Measurements from ENCODE around the gene CARTPT. TPM values are rescaled to one million over a fixed set of nuclear protein-coding genes. Genes with fewer than 3 reads are reported as not detected.

Gene CARTPT
- not detected in 3 replicates for total RNA-seq (2021)
- not detected for Bru-seq, nascent RNA
- long read RNA-seq, experiment 1, result 0 reads
- long read RNA-seq, experiment 2, result 0 reads
- long read RNA-seq, experiment 3, result 0 reads

DNA sequence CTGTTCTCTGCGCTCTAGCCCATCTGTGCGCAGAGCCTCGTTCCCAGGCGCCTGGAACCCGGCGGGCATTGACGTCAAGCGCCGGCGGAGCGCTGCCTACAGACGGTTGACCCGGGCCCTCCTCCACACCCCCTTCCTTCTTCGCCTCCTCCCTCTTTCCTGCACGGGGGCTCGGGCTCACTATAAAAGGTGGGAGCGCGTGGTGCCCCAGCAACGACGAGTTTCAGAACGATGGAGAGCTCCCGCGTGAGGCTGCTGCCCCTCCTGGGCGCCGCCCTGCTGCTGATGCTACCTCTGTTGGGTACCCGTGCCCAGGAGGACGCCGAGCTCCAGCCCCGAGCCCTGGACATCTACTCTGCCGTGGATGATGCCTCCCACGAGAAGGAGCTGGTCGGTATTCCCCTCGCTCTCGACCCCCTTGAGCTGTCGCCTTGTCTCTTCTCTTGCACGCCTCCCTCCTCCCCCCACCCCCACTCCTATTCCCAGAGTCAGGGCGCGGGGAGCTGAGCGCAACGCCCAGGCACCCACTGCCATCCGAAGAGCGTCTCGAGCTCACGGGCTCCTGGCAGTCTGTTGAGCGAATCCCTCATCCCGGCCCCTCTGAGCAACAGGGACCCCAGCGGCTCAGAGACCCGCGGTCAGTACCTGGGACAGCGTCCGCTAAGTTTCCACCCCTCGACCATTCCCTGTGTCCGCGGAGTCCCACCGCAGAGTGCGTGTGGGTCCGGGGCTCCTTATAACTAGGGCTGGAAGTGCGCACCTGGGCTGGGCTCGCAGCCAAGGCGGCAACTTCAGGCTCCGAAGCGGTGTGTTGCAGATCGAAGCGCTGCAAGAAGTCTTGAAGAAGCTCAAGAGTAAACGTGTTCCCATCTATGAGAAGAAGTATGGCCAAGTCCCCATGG, at the start of gene CARTPT:
CARTPT (plus strand) TSS at position 213 of the 902 bp plus-strand sequence; CDS start at position 232, 19 bp downstream.
- Mint-ChIP-seq H3K36me3 (no peaks in the 10 kb centered on the region), H3K4me3 (peak within 1 kb of the TSS; percentile 65), H3K27ac (no peak within 1 kb of the TSS), H3K9me3 (no peaks in the 10 kb centered on the region), H3K27me3 (ENCODE audit: low read depth) (peaks cover 77% of the 10 kb centered on the region), H3K4me1 (peaks cover 10% of the 10 kb centered on the region)
- ATAC-seq (peak; percentile 92), DNase-seq (ENCODE audit: low spot score) (peak; percentile 80)
- CTCF ChIA-PET, result interaction anchor here (0.8 to 2.0 kb wide), 8 partner anchors 15 to 118 kb away, joined by 3 to 19 read pairs (median 4); no protein-coding TSS in a partner anchor
- POLR2A ChIA-PET, result interaction anchor here (0.9 kb wide), 1 partner anchor 10 kb away, joined by 3 read pairs; no protein-coding TSS in a partner anchor
- peak; percentile 87 for TF ChIP-seq TEAD4 (CRISPR knock-in tag; IDR thresholded peaks at IDR 0.05)
- TF ChIP-seq, protein P1, sequence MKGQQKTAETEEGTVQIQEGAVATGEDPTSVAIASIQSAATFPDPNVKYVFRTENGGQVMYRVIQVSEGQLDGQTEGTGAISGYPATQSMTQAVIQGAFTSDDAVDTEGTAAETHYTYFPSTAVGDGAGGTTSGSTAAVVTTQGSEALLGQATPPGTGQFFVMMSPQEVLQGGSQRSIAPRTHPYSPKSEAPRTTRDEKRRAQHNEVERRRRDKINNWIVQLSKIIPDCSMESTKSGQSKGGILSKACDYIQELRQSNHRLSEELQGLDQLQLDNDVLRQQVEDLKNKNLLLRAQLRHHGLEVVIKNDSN (CRISPR knock-in tag; IDR thresholded peaks at IDR 0.05), result peak; percentile 25; the same call in 1 of the 2 replicates
- peak; percentile 54; the same call in 1 of the 2 replicates for TF ChIP-seq MYBL2 (CRISPR knock-in tag; IDR thresholded peaks at IDR 0.05)
- peak; percentile 95 for TF ChIP-seq FOXP1 (CRISPR knock-in tag; IDR thresholded peaks at IDR 0.05; ENCODE audit: borderline replicate concordance)
- TF ChIP-seq, protein P2, sequence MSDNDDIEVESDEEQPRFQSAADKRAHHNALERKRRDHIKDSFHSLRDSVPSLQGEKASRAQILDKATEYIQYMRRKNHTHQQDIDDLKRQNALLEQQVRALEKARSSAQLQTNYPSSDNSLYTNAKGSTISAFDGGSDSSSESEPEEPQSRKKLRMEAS (CRISPR knock-in tag; IDR thresholded peaks at IDR 0.05), result peak; percentile 69
- TF ChIP-seq ETV6 (CRISPR knock-in tag; IDR thresholded peaks at IDR 0.05), result peak; percentile 72; the same call in 1 of the 2 replicates
- peak; percentile 39; the same call in 1 of the 2 replicates for TF ChIP-seq SP1 (CRISPR knock-in tag; conservative IDR thresholded peaks at IDR 0.05)
- TF ChIP-seq ZNF416 (CRISPR knock-in tag; IDR thresholded peaks at IDR 0.05), result no peak
- TF ChIP-seq TEAD1 (CRISPR knock-in tag; IDR thresholded peaks at IDR 0.05), result peak; percentile 71; the same call in 1 of the 2 replicates
- TF ChIP-seq, protein P3, sequence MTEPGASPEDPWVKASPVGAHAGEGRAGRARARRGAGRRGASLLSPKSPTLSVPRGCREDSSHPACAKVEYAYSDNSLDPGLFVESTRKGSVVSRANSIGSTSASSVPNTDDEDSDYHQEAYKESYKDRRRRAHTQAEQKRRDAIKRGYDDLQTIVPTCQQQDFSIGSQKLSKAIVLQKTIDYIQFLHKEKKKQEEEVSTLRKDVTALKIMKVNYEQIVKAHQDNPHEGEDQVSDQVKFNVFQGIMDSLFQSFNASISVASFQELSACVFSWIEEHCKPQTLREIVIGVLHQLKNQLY (CRISPR knock-in tag; IDR thresholded peaks at IDR 0.05), result no peak
- TF ChIP-seq ZBTB21 (CRISPR knock-in tag; IDR thresholded peaks at IDR 0.05; ENCODE audit: borderline replicate concordance), result no peak
- peak; percentile 77 for TF ChIP-seq CREM (CRISPR knock-in tag; IDR thresholded peaks at IDR 0.05)
- TF ChIP-seq, protein P4, sequence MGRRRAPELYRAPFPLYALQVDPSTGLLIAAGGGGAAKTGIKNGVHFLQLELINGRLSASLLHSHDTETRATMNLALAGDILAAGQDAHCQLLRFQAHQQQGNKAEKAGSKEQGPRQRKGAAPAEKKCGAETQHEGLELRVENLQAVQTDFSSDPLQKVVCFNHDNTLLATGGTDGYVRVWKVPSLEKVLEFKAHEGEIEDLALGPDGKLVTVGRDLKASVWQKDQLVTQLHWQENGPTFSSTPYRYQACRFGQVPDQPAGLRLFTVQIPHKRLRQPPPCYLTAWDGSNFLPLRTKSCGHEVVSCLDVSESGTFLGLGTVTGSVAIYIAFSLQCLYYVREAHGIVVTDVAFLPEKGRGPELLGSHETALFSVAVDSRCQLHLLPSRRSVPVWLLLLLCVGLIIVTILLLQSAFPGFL (CRISPR knock-in tag; IDR thresholded peaks at IDR 0.05; ENCODE audit: borderline replicate concordance), result no peak; the same call in 1 of the 2 replicates
- TF ChIP-seq EMX1 (CRISPR knock-in tag; IDR thresholded peaks at IDR 0.05), result no peak
- no peak; the same call in 1 of the 2 replicates for TF ChIP-seq FOXK1 (CRISPR knock-in tag; IDR thresholded peaks at IDR 0.05)
- TF ChIP-seq RELA (CRISPR knock-in tag; IDR thresholded peaks at IDR 0.05; ENCODE audit: borderline replicate concordance), result peak; percentile 44; the same call in 1 of the 2 replicates
- peak; percentile 73 for TF ChIP-seq TP53 (CRISPR knock-in tag; IDR thresholded peaks at IDR 0.05)
- TF ChIP-seq SMAD4 (CRISPR knock-in tag; IDR thresholded peaks at IDR 0.05), result peak; percentile 5
- TF ChIP-seq JUN (CRISPR knock-in tag; IDR thresholded peaks at IDR 0.05), result peak; percentile 83; the same call in 1 of the 2 replicates
- 0 out of 2 replicates have a peak, but pooled peaks have one; percentile 66 for TF ChIP-seq TCF7 (CRISPR knock-in tag; IDR thresholded peaks at IDR 0.05; ENCODE audit: low read depth)
- TF ChIP-seq, protein P5, sequence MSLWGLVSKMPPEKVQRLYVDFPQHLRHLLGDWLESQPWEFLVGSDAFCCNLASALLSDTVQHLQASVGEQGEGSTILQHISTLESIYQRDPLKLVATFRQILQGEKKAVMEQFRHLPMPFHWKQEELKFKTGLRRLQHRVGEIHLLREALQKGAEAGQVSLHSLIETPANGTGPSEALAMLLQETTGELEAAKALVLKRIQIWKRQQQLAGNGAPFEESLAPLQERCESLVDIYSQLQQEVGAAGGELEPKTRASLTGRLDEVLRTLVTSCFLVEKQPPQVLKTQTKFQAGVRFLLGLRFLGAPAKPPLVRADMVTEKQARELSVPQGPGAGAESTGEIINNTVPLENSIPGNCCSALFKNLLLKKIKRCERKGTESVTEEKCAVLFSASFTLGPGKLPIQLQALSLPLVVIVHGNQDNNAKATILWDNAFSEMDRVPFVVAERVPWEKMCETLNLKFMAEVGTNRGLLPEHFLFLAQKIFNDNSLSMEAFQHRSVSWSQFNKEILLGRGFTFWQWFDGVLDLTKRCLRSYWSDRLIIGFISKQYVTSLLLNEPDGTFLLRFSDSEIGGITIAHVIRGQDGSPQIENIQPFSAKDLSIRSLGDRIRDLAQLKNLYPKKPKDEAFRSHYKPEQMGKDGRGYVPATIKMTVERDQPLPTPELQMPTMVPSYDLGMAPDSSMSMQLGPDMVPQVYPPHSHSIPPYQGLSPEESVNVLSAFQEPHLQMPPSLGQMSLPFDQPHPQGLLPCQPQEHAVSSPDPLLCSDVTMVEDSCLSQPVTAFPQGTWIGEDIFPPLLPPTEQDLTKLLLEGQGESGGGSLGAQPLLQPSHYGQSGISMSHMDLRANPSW (CRISPR knock-in tag; conservative IDR thresholded peaks at IDR 0.05; ENCODE audit: low read depth), result no peak
- TF ChIP-seq, protein P6, sequence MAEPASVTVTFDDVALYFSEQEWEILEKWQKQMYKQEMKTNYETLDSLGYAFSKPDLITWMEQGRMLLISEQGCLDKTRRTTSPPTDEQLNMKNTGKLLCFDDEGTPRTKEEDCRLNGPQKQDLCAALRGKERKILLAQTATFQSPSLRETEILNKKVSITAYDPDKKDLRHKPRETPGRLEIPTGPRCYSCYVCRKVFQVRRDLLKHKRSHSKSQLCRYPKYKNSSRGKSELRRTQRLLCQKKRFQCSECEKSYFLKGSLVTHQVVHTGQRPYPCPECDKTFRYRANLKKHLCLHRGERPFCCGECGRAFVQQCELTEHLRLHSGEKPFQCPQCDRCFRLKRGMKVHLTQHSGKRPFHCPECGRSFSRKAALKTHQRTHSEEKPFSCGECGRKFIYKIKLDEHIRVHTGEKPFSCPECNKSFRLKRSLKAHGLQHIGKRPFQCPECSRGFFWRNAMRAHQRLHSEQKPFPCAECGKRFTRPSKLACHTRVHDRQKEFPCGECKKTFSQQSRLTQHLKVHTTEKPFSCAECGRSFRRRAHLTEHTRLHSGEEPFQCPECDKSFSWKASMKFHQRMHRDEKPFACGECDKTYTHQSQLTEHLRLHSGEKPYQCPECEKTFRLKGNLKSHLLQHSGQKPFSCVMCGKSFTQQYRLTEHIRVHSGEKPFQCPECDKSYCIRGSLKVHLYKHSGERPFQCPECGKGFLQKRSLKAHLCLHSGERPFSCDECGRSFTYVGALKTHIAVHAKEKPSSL (CRISPR knock-in tag; conservative IDR thresholded peaks at IDR 0.05), result no peak
- TF ChIP-seq SMAD3 (CRISPR knock-in tag; IDR thresholded peaks at IDR 0.05; ENCODE audit: borderline replicate concordance), result peak; percentile 74; the same call in 1 of the 2 replicates
- TF ChIP-seq, protein P7, sequence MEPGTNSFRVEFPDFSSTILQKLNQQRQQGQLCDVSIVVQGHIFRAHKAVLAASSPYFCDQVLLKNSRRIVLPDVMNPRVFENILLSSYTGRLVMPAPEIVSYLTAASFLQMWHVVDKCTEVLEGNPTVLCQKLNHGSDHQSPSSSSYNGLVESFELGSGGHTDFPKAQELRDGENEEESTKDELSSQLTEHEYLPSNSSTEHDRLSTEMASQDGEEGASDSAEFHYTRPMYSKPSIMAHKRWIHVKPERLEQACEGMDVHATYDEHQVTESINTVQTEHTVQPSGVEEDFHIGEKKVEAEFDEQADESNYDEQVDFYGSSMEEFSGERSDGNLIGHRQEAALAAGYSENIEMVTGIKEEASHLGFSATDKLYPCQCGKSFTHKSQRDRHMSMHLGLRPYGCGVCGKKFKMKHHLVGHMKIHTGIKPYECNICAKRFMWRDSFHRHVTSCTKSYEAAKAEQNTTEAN (CRISPR knock-in tag; IDR thresholded peaks at IDR 0.05), result peak; percentile 51; the same call in 1 of the 2 replicates
- TF ChIP-seq GRHL2 (CRISPR knock-in tag; IDR thresholded peaks at IDR 0.05; ENCODE audit: insufficient replicate concordance, severe bottlenecking), result no peak

Data from WTC11 (cell line).